Measurements from ENCODE around the gene SLCO4C1.
A peak's percentile ranks its signal among the peaks of the same experiment; 100 is the strongest.
"Not testable (repeated sequence)": the region's sequence is repeated elsewhere in the genome, so short reads cannot be mapped to it uniquely, and the experiment has no call there.

SLCO4C1 gene

DNA sequence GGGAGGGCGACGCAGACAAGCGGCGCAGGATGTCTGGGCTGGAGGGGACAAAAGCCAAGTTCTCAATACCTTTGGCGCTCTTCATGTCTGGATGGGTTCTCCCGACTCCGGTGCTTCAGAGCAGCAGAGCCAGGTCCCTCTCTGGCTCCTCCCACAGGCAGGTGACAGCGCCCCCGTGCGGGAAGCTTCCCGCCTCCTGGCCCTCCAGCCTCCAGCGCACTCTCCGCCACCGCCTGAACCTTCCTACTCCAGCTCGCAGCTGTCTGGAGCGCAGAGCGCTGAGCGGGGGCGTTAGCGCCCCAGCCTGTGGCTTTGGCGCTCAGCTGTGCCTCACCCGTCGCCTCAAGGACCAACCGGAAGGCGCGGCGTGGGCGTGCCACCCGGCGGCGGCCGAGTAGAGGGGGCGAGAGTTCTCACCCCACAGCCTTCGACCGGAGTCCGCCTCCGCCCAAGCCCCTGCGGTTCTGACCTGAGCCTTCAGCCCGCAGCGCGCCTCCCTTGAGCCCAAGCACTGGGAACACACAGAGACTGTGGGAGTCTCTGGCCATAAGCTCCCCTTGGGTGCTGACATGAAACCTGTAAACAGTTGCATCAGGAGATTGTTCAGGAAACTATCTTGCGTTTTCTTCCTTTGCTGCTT lies at the start of gene SLCO4C1:
SLCO4C1 (minus strand) TSS at position 107 of the 640 bp plus-strand sequence; CDS start at position 85, 22 bp downstream.
- DNase-seq, result peak; percentile 26 to 70

GRCh38 chr5:102341681-102342288 lies 45.7 kb upstream of the SLCO4C1 start:
- no peak for DNase-seq

DNA sequence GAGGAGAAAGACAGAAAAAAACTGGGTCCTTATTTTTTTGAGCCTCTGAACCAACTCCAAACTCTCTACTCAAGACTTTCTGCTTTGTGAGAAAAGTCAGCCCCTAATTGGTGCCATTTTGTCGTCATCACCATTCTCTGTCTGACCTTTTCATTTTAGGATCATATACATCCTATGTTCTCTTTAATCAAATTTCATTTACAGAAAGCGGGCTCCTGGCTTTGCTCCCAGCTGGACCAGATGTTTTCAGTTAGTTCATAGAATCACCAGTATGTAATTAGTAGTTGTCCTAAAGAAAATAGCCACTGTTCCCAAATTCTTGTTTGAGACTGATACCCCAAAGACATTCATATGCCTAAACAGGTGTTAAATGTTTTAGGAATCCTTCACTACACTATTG lies 28.6 kb upstream of the SLCO4C1 start:
- DNase-seq, result no peak

GRCh38 chr5:102318801-102319200 lies 22.7 kb upstream of the SLCO4C1 start:
- not testable (repeated sequence) for DNase-seq

DNA sequence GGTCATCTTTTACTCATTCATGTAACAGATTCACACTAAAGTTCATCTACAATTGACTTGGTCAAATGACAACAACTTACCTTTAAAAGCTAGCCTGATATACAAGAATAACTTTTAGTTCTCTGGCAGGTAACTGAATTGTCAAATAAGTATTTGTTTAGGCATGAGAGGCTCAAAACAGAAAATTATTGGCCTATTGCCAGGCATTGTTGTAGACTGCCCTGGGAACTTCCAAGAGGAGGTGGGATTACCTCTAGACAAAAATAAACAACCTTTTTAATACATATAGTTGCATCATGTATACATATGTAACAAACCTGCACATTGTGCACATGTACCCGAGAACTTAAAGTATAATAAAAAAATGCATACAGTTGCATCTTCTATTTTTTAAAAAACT lies 18.2 kb upstream of the SLCO4C1 start:
- DNase-seq, result no peak

DNA sequence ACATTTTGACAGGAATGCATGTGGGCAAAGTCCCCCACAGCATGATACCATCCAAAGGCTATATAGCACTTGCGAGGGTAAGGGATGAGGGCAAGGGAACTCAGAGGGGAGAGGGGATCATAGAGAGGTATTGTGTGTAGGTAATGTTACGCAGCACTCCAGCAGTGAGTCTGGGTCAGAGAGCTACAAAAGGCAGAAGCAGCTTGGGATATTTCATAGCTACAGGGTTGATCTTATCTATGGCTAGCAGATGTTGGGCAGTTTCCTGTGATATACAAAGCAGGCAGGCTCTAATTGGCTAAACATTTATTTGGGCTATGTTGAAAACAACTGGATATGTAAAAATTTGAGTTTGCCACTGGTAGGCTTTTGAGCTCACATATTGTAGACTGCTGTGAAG lies 17.8 kb upstream of the SLCO4C1 start:
- no peak for DNase-seq

GRCh38 chr5:102312586-102313370 lies 16.7 kb upstream of the SLCO4C1 start:
- no peak for DNase-seq

GRCh38 chr5:102309586-102309985 lies 13.5 kb upstream of the SLCO4C1 start:
- DNase-seq, result no peak

DNA sequence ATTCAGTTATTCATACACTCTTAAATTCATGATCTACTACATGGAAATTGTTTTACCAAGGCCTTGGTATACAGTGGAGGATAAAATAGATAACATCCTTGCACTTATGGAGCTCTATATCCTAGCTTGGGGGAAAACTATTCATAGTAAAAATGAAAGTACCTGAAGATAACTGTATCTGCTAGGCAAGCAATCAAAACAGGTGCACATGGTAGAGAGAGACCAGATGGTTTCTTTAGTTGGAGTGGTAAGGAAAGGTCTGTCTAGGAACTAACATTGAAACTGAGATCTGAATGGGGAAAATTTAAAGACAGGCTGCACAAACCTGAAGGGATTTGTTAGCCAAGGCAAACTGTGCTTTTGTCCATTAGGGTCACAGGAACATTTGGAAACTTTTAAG lies 11.1 kb upstream of the SLCO4C1 start:
- no peak for DNase-seq

- DNase-seq, result no peak
These were observed 10.0 kb upstream of the SLCO4C1 start for GRCh38 chr5:102306121-102306520.

DNA sequence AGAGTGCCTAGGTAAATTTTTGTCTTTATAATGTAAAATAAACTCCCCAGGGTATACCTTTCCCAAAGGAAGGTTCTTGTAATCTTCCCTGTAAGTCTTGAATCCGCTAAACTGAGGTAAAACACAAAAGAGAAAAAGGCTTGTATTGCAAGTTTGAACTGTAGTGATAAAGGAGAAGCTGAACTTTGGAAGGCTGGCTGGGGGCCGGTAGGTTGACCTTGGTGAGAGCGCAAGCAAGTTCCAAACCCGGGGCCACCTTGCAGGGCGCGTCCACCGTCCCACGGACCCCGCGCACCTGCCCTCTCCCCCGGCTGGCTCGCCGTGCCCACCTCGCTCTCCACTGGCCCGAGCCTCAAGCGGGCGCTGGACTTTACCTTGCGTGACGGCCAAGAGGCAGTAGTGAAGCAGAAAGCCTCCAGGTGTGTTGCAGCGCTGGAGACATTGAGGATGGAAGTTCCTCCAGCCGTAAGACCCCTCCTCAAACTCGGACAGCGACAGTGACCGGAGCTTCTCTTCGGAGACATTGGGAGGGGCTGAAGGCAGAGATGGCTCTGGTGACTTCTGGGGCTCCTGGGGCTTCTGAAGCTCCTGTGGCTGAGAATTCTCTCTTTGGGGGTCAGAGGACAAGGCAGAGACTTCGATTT lies 428 bp downstream of the SLCO4C1 start:
- DNase-seq, result no peak

GRCh38 chr5:102294886-102295395 lies 1.1 kb downstream of the SLCO4C1 start:
- no peak for DNase-seq

DNA sequence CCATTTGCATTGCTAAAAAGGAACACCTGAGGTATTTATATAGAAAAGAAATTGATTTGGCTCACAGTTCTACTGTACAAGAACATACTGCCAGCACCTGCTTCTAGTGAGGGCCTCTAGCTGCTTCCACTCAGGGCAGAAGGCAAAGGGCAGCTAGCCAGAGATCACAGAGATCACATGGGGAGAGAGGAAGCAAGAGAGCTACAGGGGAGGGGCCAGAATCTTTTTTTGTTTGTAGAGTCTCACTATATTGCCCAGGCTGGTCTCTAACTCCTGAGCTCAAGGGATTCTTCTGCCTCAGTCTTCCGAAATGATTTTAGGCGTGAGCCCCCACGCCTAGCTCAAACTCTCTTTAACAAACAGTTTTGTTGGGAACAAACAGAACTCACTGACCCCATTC lies 6.1 kb downstream of the SLCO4C1 start:
- no peak for DNase-seq

GRCh38 chr5:102289251-102289899 lies 6.7 kb downstream of the SLCO4C1 start:
- no peak for DNase-seq

- no peak for DNase-seq
These were observed 7.5 kb downstream of the SLCO4C1 start for GRCh38 chr5:102288630-102289029.

DNA sequence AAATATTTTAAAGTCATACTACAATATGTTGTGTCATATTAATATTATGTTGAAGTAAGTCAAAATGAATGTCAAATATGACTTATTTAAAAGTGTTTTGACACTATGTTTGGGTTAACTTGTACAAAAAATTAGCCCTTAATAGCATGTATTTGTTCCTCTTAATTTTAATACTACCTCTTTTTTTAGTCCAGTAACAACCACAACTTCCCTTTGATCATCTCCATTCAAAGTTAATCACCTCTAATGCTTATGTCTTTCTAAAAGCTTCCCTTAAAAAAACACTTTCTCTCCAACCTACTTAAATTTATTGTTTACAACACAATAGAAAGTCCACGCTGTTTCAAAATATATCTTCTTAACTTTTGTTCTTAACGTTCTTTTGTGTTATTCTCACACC lies 9.6 kb downstream of the SLCO4C1 start:
- no peak for DNase-seq

- no peak for DNase-seq
These were observed 12.8 kb downstream of the SLCO4C1 start for GRCh38 chr5:102283102-102283797.

DNA sequence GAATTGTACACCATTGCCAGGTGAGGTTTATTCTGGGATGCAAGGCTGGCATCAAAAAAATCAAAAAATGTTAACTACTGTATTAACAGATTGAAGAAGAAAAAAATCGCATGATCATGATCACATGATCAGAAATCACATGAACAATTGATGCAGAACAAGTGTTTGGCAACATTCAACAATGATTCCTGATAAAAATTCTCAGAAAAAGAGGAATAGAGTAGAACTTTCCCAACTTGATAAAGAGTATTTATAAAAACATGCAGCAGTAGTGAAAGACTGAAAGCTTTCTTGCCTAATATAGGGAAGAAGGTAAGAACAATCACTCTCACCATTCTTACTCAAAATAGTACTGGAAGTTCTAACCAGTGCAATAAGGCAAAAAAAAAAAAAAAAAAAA lies 16.4 kb downstream of the SLCO4C1 start:
- no peak for DNase-seq

DNA sequence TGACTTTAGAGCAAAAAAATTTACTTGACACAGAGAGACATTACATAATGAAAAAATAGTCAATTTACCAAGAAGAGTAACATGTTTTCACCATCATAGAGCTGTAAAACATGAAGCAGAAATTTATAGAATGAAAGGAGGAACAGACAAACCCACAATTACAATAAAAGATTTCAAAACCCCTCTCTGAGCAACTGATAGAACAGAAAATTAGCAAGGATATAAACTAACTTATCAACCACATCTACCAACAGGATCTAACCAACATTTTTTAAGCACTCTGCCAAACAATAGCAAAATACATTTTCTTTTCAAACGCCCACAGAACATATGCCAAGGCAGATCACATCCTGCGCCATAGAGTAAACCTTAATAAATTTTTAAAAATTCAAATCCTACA lies 17.9 kb downstream of the SLCO4C1 start:
- no peak for DNase-seq

- no peak for DNase-seq
These were observed 18.9 kb downstream of the SLCO4C1 start for GRCh38 chr5:102277144-102277543.

- DNase-seq, result no peak
These were observed 24.3 kb downstream of the SLCO4C1 start for GRCh38 chr5:102271759-102272158.

DNA sequence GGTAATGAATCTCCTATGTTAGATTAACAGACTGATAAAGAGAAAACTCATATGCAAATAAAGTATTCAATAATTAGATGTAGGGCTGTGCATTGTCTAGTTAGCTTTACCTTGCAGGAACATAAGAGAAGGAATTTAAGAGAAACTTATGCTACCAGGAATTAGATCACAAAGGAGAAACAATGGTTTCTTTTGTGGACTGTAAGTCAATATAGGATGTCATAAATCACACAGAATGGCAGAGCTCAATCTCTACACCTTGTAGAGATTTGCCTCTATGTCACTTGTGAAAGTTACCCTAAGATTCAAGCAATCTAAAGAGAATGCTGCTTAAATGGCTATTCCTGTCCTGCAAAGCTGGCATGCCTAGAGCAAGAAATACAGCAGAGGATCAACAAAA lies 26.0 kb downstream of the SLCO4C1 start:
- no peak for DNase-seq

Data from SW 1271 (cell line).